GM15510 (cell line): Measurements from ENCODE around the gene PRSS57.
A peak's percentile ranks its signal among the peaks of the same experiment; 100 is the strongest.

Experiments
- POLR2A ChIP-seq: IDR thresholded peaks from 3 replicates; pipeline ENCODE4 v1.6.1; 2011; ENCODE audit warnings: borderline replicate concordance; ENCODE audit not compliant: insufficient read length; ENCODE audit errors: extremely low read depth

PRSS57 gene

DNA sequence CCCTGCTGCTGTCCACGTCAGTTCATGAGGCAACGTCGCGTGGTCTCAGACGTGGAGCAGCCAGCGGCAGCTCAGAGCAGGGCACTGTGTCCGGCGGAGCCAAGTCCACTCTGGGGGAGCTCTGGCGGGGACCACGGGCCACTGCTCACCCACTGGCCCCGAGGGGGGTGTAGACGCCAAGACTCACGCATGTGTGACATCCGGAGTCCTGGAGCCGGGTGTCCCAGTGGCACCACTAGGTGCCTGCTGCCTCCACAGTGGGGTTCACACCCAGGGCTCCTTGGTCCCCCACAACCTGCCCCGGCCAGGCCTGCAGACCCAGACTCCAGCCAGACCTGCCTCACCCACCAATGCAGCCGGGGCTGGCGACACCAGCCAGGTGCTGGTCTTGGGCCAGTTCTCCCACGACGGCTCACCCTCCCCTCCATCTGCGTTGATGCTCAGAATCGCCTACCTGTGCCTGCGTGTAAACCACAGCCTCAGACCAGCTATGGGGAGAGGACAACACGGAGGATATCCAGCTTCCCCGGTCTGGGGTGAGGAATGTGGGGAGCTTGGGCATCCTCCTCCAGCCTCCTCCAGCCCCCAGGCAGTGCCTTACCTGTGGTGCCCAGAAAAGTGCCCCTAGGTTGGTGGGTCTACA, 12.5 kb downstream of the PRSS57 start:
- no peak for TF ChIP-seq POLR2A

DNA sequence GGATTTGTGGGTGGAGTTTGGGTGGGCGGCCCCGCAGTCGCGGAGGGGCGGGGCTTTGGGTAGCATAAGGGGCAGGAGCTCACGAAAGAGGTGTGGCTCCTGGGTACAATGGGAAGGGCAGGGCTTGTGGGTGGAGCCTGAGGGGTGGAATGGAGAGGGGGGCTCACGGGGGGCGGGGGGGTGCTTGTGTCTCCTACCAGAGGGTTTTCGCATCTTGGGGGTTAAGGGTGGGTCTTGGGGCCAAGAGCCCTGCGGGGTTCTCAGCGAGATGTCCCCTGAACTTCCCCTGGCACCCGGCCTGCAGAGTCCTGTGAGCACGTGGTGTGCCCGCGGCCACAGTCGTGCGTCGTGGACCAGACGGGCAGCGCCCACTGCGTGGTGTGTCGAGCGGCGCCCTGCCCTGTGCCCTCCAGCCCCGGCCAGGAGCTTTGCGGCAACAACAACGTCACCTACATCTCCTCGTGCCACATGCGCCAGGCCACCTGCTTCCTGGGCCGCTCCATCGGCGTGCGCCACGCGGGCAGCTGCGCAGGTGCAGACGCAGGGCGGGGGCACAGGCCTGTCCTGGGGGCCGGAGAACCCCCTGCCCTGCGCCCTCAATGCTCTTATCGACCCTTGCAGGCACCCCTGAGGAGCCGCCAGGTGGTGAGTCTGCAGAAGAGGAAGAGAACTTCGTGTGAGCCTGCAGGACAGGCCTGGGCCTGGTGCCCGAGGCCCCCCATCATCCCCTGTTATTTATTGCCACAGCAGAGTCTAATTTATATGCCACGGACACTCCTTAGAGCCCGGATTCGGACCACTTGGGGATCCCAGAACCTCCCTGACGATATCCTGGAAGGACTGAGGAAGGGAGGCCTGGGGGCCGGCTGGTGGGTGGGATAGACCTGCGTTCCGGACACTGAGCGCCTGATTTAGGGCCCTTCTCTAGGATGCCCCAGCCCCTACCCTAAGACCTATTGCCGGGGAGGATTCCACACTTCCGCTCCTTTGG, 13.9 kb downstream of the PRSS57 start:
- no peak for TF ChIP-seq POLR2A

DNA sequence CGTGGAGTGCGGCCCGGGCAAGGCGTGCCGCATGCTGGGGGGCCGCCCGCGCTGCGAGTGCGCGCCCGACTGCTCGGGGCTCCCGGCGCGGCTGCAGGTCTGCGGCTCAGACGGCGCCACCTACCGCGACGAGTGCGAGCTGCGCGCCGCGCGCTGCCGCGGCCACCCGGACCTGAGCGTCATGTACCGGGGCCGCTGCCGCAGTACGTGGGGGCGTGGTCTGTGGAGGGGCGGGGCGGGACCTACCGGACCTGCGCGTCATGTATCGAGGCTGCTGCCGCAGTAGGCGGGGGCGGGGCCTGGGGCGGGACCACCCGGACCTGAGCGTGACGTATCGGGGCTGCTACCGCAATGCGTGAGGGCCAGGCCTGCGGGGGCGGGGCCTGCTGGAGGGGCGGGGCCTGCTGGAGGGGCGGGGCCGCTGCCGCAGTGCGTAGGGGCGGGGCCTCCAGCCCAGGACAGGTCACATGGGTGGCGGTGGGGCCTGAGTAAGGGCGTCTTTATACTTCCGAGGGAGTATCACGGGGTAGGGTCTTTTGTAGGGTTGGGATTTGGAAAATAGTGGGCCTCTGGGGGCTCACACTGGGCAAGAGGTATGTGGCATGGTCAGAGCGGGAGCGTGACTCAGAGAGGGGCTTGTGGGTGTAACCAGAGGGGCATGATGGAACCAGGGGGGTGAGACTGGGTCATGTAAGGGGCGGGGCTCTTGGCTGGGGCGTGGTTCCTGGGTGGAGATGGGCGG, 14.8 kb downstream of the PRSS57 start:
- peak; percentile 86 for TF ChIP-seq POLR2A

DNA sequence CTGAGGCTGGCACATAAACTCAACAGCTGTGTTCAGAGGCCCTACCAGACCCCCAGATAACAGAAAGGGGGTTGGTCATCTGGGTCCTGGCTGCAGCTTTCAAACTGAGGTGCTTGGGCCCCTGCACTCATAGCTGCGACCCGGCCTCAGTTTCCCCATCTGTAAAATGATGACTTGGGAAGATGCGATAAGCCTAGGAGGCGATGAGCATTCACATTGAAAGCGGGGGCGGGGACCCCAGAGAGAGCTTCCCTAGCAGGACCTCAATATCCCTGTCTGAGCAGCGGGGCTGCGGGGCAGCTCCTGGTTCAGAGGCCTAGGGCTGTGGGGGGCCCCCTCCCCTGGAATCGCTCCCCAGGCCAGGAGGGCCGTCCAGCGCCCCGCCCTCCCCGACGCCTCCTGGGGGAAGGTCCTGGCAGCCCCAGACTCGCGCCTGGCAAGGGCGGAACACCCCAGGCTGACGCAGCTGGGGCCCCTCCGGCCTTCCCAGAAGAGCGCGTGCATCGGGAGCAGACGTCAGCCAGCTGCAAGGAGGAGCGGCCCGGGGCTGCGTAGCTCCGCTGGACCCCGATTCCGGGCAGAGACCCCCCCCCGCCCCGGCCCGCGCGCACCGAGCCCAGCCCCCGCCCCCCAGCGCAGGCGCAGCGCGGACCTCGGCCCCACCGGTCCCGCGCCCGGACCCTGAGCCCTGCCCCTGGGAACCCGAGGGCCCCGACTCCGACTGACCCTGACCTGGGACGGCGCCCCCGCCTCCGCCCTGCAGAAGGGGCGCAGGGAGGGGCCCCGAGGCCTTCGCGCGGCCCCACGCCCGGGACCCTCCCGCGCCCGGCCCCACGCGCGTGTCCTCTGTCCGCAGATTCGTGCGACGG, 15.6 kb downstream of the PRSS57 start:
- TF ChIP-seq POLR2A = no peak

DNA sequence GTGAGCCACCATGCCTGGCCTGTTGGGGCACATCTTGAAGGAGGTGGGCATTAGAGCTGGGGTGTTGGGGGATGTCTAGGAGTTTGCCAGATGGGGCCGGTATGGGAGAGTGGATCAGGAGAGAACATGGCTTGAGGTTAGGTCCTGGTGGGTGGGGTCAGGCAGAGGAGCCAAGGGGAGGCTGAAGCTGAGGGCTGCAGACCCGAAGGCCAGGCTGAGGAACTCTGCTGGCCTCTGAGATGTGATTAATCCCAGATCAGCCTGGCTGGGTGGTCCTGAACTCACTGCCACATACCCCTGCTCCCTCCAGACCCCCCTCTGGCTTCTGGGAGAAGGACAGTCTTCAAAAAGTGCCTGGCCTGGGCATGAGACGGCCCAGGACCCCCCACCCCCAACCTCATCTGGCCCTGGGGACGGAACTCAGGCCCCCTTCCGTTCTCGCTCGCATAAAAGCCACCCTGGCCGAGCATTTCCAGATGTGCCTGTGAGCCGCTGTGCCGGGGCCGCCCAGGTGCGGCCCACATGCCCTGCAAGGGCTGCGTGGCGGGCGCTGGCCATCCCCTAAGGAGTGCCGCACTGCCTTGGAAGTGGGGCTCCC, 16.4 kb downstream of the PRSS57 start:
- no peak for TF ChIP-seq POLR2A

DNA sequence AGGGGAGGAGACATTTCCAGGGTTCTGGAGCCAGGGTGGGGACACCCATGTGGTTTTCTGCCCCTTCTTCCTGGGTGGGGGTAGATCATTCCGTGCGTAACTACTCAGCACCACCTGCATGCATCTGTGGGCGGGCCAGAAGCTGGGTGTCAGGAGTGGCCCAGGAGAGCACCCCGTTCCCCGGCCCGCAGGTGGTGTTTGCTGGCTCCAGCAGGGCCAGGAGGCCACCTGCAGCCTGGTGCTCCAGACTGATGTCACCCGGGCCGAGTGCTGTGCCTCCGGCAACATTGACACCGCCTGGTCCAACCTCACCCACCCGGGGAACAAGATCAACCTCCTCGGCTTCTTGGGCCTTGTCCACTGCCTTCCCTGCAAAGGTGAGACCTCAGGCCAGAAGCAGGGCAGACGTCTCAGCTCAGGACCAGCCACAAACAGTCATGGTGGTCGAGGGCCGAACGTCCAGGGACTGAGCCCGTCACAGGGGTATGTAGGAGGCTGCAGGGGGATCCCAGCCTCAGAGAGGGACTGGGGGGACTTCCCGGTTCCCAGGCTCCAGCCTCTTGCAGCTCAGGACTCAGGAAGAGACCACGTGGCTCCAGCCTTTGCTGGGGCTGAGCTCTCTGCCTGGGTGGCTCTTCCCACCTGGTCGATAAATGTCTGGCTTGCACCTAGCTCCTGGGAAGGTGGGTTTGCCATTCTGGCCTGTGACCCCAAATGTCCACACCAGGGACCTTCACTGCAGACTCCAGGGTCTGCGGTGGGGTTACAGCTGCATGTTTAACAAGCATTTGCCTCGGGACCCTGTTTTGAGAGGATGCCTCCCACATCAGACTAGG, 17.4 kb downstream of the PRSS57 start:
- TF ChIP-seq POLR2A = no peak

DNA sequence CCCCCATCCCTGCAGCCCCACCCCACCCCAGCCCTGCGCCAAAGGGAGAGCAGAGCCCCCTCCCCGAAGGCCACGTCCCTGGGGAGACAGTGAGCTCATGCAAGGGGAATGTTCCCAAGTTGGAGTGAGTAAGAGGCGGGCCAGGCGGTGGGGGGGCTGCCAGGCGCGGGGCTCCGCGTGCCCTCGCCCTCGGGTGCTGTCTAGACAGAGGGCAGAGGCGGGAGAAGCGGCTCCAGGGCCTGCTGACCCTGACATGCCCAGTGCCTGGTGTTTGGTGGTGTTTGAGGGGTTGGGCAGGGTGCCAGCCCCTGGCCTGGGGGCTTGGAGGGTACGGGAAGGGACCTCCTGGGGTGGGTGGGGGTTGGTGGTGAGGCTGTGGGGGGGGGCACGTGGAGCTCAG, 18.1 kb downstream of the PRSS57 start:
- TF ChIP-seq POLR2A = no peak

DNA sequence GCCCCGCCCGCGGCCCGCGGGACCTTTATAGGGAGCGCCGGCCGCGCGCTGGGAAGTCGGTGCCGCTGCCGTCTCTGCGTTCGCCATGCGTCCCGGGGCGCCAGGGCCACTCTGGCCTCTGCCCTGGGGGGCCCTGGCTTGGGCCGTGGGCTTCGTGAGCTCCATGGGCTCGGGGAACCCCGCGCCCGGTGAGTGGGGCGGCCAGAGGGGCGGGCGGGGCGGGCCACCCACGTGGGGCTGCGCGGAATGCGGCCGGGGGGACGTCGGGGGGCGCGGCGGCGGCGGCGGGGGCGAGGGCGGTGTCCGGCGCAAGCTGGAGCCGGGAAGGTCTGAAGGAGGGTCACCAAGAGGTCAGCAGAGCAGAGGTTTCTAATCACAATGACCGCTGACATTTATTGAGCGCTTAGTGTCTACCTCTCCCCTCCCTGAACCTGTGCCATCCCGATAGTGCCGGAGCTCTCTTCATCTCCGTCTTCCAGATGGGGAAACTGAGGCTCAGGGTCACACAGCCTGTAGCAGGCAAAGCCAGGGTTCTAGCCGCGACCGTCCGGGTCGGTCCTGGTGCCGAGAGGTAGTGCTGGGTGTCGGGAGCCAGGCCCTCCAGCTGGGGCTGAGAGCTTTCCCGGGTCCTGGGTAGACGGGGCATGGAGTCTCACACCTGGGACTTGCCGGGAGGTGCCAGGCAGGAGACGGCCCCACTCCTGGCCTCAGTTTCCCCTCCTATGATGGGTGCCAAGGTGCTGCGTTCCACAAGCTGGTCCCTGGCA, 18.7 kb downstream of the PRSS57 start, which contains the start of gene FSTL3:
Gene FSTL3, plus strand, starts transcription at position 54 of the 767 bp plus-strand sequence. Its CDS starts 32 bp downstream, at position 86.
- TF ChIP-seq POLR2A = no peak

DNA sequence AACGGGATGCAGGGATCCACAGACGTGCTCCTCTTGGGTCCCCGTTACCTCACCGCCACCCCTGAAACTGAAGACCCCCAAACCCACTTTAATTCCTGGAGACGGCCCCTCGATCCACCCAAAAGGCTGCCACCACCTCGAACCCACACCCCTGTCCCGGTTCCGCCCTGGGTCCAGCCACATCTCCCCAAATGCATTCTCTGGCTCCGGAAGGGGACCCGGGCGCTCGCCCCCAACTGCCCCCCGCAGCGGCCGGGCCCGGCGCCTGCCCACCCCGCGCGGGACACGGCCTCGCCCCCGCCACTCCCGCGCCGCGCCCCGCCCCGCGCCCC, 19.3 kb downstream of the PRSS57 start:
- TF ChIP-seq POLR2A = no peak

DNA sequence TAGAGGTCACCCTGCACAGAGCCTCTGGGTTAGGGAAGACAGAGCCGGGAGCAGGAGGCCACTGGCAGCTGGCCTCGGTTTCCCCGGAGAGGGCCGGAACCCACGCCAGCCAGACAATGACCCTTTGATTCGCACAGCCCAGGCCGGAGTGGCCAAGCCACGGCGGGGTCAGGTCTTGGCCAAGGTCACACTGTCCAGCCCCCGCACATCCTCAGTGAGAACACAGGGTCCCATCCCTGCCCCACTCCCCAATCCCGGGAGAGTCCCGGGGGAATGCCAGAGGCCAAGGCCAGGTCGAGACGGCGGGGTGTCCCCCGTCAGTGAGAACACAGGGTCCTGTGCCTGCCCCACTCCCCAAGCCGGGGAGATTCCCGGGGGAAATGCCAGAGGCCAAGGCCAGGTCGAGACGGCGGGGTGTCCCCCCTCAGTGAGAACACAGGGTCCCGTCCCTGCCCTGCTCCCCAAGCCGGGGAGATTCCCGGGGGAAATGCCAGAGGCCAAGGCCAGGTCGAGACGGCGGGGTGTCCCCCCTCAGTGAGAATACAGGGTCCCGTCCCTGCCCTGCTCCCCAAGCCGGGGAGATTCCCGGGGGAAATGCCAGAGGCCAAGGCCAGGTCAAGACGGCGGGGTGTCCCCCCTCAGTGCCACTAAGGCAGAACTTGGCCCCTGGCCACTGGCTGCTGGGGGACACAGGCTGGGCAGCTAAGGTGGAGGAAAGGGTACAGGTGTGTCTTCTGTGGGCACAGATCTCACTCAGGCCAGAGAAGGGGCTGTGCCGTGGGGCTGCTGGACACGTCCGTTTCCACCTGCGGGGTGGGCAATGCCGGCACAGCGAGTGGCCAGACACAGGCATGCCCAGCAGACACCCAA, 20.7 kb downstream of the PRSS57 start:
- no peak for TF ChIP-seq POLR2A

DNA sequence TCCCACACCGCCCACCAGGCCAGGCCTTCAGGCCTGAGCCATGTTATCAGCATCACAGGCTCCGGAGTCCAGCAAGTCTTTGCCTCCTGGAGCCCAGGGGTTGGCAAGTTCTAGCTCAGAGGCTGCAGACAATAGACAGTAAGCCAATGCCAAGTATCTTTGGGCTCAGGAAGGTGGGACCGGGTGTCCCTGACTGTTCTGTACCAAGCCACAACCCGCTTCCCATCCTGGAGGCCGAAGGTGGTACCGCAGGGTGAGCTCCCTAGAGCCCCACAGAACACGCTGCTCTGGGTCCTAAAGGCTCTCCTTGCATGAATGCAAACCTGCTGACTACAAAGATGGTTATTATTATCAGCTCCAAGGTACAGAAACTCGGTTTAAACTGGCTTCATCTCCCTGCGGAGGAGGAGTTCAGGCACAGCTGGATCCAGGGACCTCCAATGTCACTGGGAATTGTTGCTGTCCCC, 24.6 kb downstream of the PRSS57 start:
- no peak for TF ChIP-seq POLR2A
